ENCODE data around the gene DYNC1I1. TPM values are rescaled to one million over a fixed set of nuclear protein-coding genes. Genes with fewer than 3 reads are reported as not detected.

Gene DYNC1I1
- polyA plus RNA-seq, 1 of the 3 experiments (the other 2 are of a cell fraction), result 0.05 TPM

DNA sequence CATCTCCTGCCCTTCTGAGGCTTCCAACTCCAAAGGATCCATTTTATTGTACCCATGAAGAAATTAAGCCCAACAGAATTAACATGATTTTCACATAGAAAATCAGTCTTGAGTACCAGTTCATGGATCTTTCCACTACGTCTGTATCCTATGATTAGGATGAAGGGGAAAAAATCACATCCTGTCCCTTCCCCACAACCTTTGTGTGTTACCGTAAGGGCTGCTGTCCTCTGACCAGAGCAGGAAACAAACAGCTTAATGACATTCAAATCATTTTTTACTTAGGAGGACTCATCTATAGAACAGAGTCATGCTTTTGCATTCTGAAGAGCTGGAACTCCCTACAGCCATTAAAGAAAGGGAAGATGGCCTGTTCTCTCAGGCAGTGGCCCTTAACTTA, 241.5 kb downstream of the DYNC1I1 start:
- CTCF ChIA-PET, result interaction anchor here (1.3 to 2.5 kb wide), 3 partner anchors 9 to 55 kb away, joined by 4 to 11 read pairs (median 4); no protein-coding TSS in a partner anchor
- no peak overlapping the region for H2AFZ ChIP-seq (ENCODE audit: low read depth)
- no peak overlapping the region for H3K4me3 ChIP-seq (ENCODE audit: low read depth in 2 of 2, low read length in 1 of 2)

GRCh38 chr7:96014617-96015016, 242.3 kb downstream of the DYNC1I1 start:
- 34% methylated on average over 1 of the region's 1 CpG for WGBS (ENCODE audit: low lambda C conversion rate)
- peak; percentile 15 for DNase-seq

More for the DNA sequence above, 241.5 kb downstream of the DYNC1I1 start:
- POLR2A ChIA-PET, result no interaction called here
- Histone ChIP-seq H3K27me3 (ENCODE audit: insufficient read depth) (no peaks in the 10 kb centered on the region), H3K79me2 (ENCODE audit: insufficient read depth) (no peaks in the 10 kb centered on the region), H3K36me3 (replicated peaks in 1 of 2; ENCODE audit: control insufficient read depth in 1 of 2, insufficient read depth in 2 of 2, low read length in 1 of 2) (no peaks in the 10 kb centered on the region), H3K4me2 (no peak overlapping the region), H4K20me1 (ENCODE audit: insufficient read depth) (no peaks in the 10 kb centered on the region), H3F3A (replicated peaks; ENCODE audit: insufficient read depth) (no peaks in the 10 kb centered on the region), H3K9me2 (no peaks in the 10 kb centered on the region), H3K9ac (no peak overlapping the region), H3K9me3 (no peaks in the 10 kb centered on the region), H3K4me1 (ENCODE audit: control insufficient read depth in 1 of 2, insufficient read depth in 2 of 2, low read depth in 1 of 2, low read length in 1 of 2) (no peaks in the 10 kb centered on the region; a peak in 1 of 4 replicates), H3K27ac (ENCODE audit: low read depth in 2 of 2, low read length in 1 of 2) (no peak overlapping the region)
- TF ChIP-seq RAD21 (IDR thresholded peaks at IDR 0.05; ENCODE audit: low read length), result no peak
- no peak for TF ChIP-seq CTCF (IDR thresholded peaks at IDR 0.05)
- TF ChIP-seq GATA2 (CRISPR knock-in tag; IDR thresholded peaks at IDR 0.05), result no peak
- no peak for TF ChIP-seq MEF2A (IDR thresholded peaks at IDR 0.05; ENCODE audit: borderline replicate concordance, low read depth)
- TF ChIP-seq YY1 (IDR thresholded peaks at IDR 0.05; ENCODE audit: low read depth), result no peak
- no peak for TF ChIP-seq RFX5 (IDR thresholded peaks at IDR 0.05; ENCODE audit: low read length)
- no peak for DNase-seq
- WGBS (ENCODE audit: low lambda C conversion rate), result 52% methylated on average over 2 of the region's 2 CpGs

More at GRCh38 chr7:96014617-96015016, 242.3 kb downstream of the DYNC1I1 start:
- Histone ChIP-seq H3K27me3 (ENCODE audit: insufficient read depth) (no peaks in the 10 kb centered on the region), H2AFZ (ENCODE audit: low read depth) (no peak overlapping the region), H3K9ac (no peak overlapping the region), H3K27ac (ENCODE audit: low read depth in 2 of 2, low read length in 1 of 2) (no peak overlapping the region), H3K79me2 (ENCODE audit: insufficient read depth) (no peaks in the 10 kb centered on the region), H3K4me3 (ENCODE audit: low read depth in 2 of 2, low read length in 1 of 2) (no peak overlapping the region), H3K4me1 (ENCODE audit: control insufficient read depth in 1 of 2, insufficient read depth in 2 of 2, low read depth in 1 of 2, low read length in 1 of 2) (no peaks in the 10 kb centered on the region; a peak in 1 of 4 replicates), H3K4me2 (no peak overlapping the region), H3F3A (replicated peaks; ENCODE audit: insufficient read depth) (no peaks in the 10 kb centered on the region), H3K9me2 (no peaks in the 10 kb centered on the region), H3K36me3 (replicated peaks in 1 of 2; ENCODE audit: control insufficient read depth in 1 of 2, insufficient read depth in 2 of 2, low read length in 1 of 2) (no peaks in the 10 kb centered on the region), H3K9me3 (no peaks in the 10 kb centered on the region), H4K20me1 (ENCODE audit: insufficient read depth) (no peaks in the 10 kb centered on the region)
- ChIA-PET CTCF (interaction anchor here (0.9 to 2.5 kb wide), 4 partner anchors 10 to 55 kb away, joined by 3 to 11 read pairs (median 4); no protein-coding TSS in a partner anchor), POLR2A (no interaction called here)
- TF ChIP-seq, protein P1, sequence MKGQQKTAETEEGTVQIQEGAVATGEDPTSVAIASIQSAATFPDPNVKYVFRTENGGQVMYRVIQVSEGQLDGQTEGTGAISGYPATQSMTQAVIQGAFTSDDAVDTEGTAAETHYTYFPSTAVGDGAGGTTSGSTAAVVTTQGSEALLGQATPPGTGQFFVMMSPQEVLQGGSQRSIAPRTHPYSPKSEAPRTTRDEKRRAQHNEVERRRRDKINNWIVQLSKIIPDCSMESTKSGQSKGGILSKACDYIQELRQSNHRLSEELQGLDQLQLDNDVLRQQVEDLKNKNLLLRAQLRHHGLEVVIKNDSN (IDR thresholded peaks at IDR 0.05; ENCODE audit: borderline replicate concordance, low read depth), result no peak
- no peak for TF ChIP-seq FOSL2 (IDR thresholded peaks at IDR 0.05; ENCODE audit: borderline replicate concordance, low read depth)
- TF ChIP-seq SIN3A (IDR thresholded peaks at IDR 0.05; ENCODE audit: borderline replicate concordance, low read depth, low read length), result no peak
- TF ChIP-seq, protein P2, sequence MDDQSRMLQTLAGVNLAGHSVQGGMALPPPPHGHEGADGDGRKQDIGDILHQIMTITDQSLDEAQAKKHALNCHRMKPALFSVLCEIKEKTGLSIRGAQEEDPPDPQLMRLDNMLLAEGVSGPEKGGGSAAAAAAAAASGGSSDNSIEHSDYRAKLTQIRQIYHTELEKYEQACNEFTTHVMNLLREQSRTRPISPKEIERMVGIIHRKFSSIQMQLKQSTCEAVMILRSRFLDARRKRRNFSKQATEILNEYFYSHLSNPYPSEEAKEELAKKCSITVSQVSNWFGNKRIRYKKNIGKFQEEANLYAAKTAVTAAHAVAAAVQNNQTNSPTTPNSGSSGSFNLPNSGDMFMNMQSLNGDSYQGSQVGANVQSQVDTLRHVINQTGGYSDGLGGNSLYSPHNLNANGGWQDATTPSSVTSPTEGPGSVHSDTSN (IDR thresholded peaks at IDR 0.05), result no peak
- peak; percentile 63; the same call in 1 of the 2 replicates for TF ChIP-seq RCOR1 (IDR thresholded peaks at IDR 0.05; ENCODE audit: low read length)
- TF ChIP-seq GATA2 (CRISPR knock-in tag; IDR thresholded peaks at IDR 0.05), result peak; percentile 62
- peak in 1 of 2 experiments; percentile 49; a peak in 1 of 4 replicates for TF ChIP-seq EP300 (IDR thresholded peaks at IDR 0.05; ENCODE audit: borderline replicate concordance in 1 of 2, low read depth in 1 of 2, low read length in 1 of 2)
- TF ChIP-seq NFIC (IDR thresholded peaks at IDR 0.05; ENCODE audit: borderline replicate concordance), result no peak
- TF ChIP-seq REST (IDR thresholded peaks at IDR 0.05; ENCODE audit: low read depth, low read length), result no peak
- no peak for TF ChIP-seq USF2 (IDR thresholded peaks at IDR 0.05; ENCODE audit: borderline replicate concordance, low read depth, low read length)
- TF ChIP-seq MAX (IDR thresholded peaks at IDR 0.05; ENCODE audit: low read depth), result no peak
